Measurements from ENCODE around the gene MFRP. TPM values are rescaled to one million over a fixed set of nuclear protein-coding genes. Genes with fewer than 3 reads are reported as not detected.

Gene MFRP
- total RNA-seq, 1 donor from 2014 or later = not detected

- DNase-seq = no peak
Measured at GRCh38 chr11:119295178-119295577, 51.3 kb downstream of the MFRP start.

GRCh38 chr11:119293461-119293860, 53.0 kb downstream of the MFRP start:
- no peak for DNase-seq

- DNase-seq = no peak
Measured at GRCh38 chr11:119290894-119291497, 55.5 kb downstream of the MFRP start.

Small RNA genes lying within 50 kb of the gene (small RNA-seq; reads per million reads assigned to genes)
- not detected for gene RF01225 (ENCODE audit: low replicate concordance)
- gene RNU6-262P (ENCODE audit: low replicate concordance) = not detected

Other genes with a start within 250 kb of the MFRP start
- gene DPAGT1, start 244.9 kb downstream of the MFRP start, total RNA-seq = 8.0 TPM
- gene C2CD2L, start 239.4 kb downstream of the MFRP start, total RNA-seq = 5.6 TPM
- 14.7 TPM for gene HINFP, start 225.1 kb downstream of the MFRP start, total RNA-seq
- gene ABCG4, start 197.7 kb downstream of the MFRP start, total RNA-seq = 0.31 TPM
- 35.4 TPM for gene NLRX1, start 178.0 kb downstream of the MFRP start, total RNA-seq
- gene NHERF4, start 161.2 kb downstream of the MFRP start, total RNA-seq = not detected
- 10.9 TPM for gene CBL, start 140.4 kb downstream of the MFRP start, total RNA-seq
- 491 TPM for gene MCAM, start 29.6 kb downstream of the MFRP start, total RNA-seq
- gene RNF26, start 12.2 kb downstream of the MFRP start, total RNA-seq = 6.6 TPM
- 24.8 TPM for gene C1QTNF5, start 5.8 kb downstream of the MFRP start, total RNA-seq
- gene USP2, start 35.0 kb upstream of the MFRP start, total RNA-seq = 39.2 TPM
- 49.6 TPM for gene THY1, start 76.5 kb upstream of the MFRP start, total RNA-seq